HG03280 (cell line): ENCODE data around the gene PIK3R4.

ENCODE experiments used
- ATAC-seq: cut with Tn5 transposase; IDR thresholded peaks from one replicate; pipeline ENCODE4 v1.9.1; 2021; ENCODE audit warnings: mild to moderate bottlenecking, moderate library complexity; ENCODE audit not compliant: unreplicated experiment

Gene PIK3R4

GRCh38 chr3:130692455-130692854 lies 54.2 kb downstream of the PIK3R4 start:
- ATAC-seq: no peak

DNA sequence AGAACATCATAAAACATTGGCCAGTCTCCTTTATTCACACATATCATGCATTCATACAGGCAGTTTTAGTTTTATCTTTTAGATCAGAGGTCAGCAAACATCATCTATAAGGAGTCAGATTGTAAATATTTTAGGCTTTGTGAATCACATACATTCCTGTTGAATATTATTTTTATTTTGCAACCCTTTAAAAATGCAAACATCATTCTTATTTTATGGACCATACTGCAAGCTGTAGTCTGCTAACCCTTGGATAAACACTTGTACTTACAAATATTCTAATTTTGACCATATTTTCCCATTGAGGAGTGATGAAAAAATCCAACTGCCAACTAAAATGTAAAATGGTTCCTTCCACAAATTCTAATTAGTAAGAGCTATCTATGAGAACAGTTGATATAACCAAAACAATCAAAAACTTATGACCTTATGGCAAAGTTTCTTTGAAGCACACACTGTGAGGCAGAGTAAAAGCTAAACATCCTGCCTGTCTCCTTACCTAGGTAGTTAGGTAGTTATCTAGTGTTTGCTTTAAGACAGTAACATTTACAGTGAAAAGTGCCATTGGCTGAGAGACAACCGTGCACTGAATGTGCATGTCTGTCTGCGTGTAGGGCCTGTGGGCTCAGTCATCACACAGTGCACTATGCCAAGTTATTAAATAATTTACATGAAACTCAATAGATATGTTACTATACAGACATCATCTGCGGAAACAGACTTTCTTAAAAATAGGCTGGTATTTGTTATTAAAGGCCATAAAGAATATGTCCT lies 57.7 kb downstream of the PIK3R4 start:
- no peak for ATAC-seq

- no peak for ATAC-seq
Observed at GRCh38 chr3:130688015-130688688, 58.5 kb downstream of the PIK3R4 start.

DNA sequence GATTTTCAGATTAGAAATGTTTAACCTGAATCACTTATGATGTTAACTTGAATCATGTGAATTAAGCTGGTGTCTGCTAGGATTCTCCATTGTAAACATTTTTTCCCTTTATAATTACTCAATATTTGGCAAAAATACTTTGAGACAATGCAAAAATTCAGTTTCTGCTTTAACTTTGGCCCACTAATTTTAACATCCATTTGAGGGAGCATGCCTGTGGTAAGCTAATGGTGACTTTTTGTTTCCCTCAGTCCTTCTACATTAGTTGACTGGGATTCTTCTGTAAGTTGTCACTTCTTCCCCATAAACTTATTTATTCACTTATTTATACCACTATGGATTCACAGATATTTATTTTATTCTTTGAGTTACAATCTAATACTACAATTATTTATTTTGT lies 59.3 kb downstream of the PIK3R4 start:
- no peak for ATAC-seq

- no peak for ATAC-seq
Observed at GRCh38 chr3:130686833-130687232, 59.8 kb downstream of the PIK3R4 start.

DNA sequence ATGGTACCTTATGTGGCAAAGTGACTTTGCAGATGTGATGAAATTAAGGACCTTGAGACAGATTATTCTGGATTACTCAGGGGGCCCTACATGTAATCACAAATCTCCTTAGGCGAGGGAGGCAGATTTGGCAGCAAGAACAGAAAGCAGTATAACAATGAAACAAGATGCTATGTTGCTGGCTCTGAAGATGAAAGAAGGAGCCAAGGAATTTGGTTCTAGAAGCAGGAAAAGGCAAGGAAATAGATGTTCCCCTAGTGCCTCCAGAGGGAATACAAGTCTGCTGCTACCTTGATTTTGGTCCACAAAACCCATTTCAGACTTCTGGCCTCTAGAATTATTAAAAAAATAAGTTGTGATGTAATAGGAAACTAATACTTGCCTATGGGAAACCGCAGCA lies 64.5 kb downstream of the PIK3R4 start:
- ATAC-seq: no peak

DNA sequence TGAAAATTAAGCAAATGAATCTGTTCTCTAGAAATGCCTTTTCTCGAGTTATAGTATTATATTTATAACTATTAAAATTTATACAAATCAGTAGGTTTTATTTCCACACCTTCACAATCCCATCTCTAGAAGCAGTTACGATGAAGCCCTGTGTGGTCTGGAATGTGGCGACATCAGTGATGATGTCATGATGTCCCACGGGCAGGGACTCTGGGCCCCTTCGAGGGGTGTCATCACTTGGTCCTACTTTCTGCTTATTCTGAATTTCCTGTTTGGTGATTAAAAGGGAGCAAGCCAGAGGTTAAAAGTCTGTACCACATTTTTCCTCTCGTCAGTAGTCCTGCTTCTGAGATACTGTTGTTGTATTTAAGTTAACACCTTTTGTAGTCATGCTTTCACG lies 67.4 kb downstream of the PIK3R4 start:
- no peak for ATAC-seq

DNA sequence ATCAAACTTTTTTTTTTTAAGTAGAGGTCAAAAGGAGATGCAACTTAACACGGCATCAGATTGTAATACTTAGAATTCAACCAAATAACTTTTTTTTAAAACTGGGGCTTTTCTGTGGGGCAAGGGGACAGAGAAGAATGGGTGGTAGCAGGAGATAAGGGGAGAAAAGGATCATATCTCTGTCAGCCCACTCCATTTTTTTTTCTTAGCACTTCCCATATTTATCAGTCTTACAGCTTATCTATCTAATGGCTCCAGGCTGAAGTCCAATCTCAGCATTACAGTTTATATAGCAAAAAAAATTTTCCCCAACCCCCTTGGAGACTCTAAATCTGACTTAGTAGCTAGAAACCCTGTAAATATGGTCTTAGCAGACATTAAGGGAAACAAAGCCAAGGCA lies 69.3 kb downstream of the PIK3R4 start:
- ATAC-seq: no peak

DNA sequence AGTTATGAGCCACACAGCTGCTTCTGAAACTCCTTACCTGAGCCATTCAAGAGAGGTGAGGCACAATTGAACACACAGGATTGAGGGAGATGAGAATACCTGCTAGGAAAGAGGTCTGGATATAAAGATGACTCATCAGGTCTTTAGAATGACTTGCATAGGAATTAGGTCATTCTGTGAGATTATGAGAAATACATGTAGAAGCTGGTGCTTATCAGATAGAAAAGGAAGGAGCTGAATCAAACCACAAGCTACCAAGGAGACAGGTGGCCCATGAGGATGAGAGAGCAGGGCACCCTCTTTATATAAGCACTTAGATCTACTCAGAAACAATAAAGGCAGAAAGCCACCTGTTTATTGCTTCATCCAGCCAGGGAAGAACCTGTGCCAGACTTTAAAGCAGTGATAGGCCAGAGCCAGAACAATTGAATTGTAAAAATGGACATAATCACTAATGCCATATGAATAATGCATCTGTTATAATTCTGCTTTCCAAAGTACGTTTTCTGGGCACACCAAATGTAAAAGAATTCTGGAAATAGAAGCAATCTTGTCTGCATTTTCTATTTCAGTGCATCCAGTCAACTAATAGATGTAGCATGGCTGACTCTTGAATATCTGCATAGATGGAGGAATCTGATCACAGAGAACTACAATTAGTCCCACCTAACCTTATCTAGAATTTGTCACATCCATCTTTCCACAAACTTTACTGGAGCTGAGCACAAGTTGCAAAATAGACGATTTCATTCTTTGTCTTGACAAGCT lies 74.9 kb downstream of the PIK3R4 start:
- ATAC-seq: no peak

- no peak for ATAC-seq
Observed at GRCh38 chr3:130669740-130670139, 76.9 kb downstream of the PIK3R4 start.

- ATAC-seq: no peak
Observed at GRCh38 chr3:130663092-130663491, 83.5 kb downstream of the PIK3R4 start.

DNA sequence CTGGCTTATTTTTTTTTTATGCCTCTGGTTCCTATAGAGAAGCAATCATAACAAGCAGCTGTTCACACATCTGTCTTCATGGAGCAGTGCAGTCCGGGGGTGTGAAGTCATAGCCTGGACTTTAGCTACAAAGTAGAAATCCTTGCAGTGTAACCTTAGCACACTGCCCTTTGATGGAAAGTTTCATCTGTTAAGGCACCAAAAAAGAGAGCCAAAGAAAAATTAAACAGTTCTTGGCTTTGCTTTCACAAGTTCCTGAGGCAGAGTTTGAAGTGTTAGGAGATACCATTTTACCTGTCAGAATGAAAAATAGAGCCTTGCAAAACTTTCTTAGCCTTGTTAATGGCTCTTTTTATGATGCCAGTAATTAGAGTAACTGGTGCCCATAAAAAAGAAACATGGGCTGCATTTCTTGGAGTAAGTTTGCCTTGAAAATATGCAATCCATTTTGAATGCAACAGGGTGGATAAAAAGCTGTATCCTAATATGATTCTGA lies 84.1 kb downstream of the PIK3R4 start:
- ATAC-seq: no peak

GRCh38 chr3:130661140-130661891 lies 85.3 kb downstream of the PIK3R4 start:
- no peak for ATAC-seq

DNA sequence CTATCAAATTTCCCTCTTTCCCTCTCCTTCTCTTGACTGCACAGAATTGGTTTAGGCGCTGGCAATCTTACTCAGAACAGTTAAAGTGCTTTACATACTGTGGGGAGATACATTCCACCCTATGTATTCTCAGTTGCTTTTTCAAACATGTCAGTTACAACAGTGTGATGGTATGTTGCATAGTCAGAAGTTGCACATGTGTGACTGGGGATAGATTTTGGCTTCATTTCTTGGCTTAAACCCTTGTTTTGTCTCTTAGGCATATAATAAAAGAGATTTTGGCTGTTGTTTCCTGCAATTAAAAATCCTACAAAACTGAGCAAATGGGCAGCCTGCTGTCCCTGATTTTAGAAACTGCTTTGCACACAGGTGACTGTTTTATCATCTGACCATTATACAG lies 86.7 kb downstream of the PIK3R4 start:
- no peak for ATAC-seq

- no peak for ATAC-seq
Observed at GRCh38 chr3:130658678-130659077, 88.0 kb downstream of the PIK3R4 start.

- no peak for ATAC-seq
Observed at GRCh38 chr3:130656627-130657026, 90.0 kb downstream of the PIK3R4 start.

- no peak for ATAC-seq
Observed at GRCh38 chr3:130654921-130655320, 91.7 kb downstream of the PIK3R4 start.

GRCh38 chr3:130654091-130654490 lies 92.5 kb downstream of the PIK3R4 start:
- no peak for ATAC-seq

DNA sequence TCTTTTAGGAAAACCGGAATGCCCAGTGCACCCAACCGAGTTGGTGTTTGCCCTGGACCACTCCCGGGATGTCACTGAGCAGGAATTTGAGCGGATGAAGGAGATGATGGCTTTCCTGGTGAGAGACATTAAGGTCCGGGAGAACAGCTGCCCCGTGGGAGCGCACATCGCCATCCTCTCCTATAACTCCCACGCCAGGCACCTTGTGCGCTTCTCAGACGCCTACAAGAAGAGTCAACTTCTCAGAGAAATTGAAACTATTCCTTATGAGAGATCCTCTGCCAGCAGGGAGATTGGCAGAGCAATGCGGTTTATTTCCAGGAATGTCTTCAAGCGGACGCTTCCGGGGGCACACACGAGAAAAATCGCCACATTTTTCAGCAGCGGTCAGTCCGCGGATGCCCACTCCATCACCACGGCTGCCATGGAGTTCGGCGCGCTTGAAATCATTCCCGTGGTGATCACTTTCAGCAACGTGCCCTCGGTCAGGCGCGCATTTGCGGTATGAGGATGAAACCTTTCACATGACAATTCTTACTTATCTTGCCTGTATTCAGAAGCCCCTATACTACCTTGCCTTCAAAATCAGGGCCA lies 97.5 kb downstream of the PIK3R4 start:
- no peak for ATAC-seq

DNA sequence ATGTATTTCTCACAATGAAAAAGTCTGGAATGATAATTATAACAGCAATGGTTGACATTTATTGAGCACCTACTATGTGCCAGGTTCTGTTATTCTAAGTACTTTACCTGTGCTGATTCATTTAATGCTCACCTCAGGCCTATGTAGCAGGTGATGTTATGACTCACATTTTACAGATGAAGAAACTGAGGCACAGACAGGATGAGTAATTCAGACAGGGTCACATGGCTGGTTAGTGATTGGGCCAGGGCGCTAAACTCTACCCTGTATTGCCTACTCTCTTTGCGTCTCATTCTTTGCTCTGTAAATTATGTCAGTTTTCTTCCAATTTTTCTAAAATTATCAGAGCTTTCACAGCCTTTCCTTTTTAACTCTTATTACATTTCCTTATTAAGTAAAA lies 98.3 kb downstream of the PIK3R4 start:
- ATAC-seq: no peak

GRCh38 chr3:130645261-130645660 lies 101.4 kb downstream of the PIK3R4 start:
- no peak for ATAC-seq
